K562 (cell line): ENCODE measurements around the gene NCDN. TPM values are rescaled to one million over a fixed set of nuclear protein-coding genes. Genes with fewer than 3 reads are reported as not detected.

Experiments
- ATAC-seq: fragments of 200-7000 bp; cut with Tn5 transposase; 3 replicates; pipeline ENCODE4 v1.9.1; 2020; ENCODE audit warnings: moderate library complexity
- BruUV-seq: library from RNA; stranded (reverse); fragments of 400-500 nt; replicated peaks from 2 replicates; lab custom pipeline; 2021; lab: Mats Ljungman, UMichigan
- CTCF ChIA-PET: fragments of 300-600 bp; formaldehyde crosslinking; extraction: SDS; loops from one replicate; lab custom pipeline; 2021; ENCODE audit warnings: low intra/inter-chr PET ratio; lab: Yijun Ruan, JAX
- POLR2A ChIA-PET: fragments of 300-600, 350-650 bp; sonication (Branson Sonifier 250); formaldehyde crosslinking; extraction: SDS; loops from one replicate; lab custom pipeline; 2021; ENCODE audit warnings: antibody characterized with exemption, inconsistent platforms; lab: Yijun Ruan, JAX
- DNase-seq, 4 experiments: peaks; one replicate each; pipeline versions ENCODE4 v3.0.0 to v3.0.0-alpha.2; 2011 to 2018; ENCODE audit warnings: low spot score in 3 of 4, mixed read lengths in 3 of 4; ENCODE audit errors: extremely low read depth in 1 of 4
- FAIRE-seq: peaks from 2 replicates; lab custom pipeline; 2011; peaks lifted over from hg19 to GRCh38; lab: Jason Lieb, UNC
- H2AFZ ChIP-seq: 2 replicates; pipeline ENCODE4 v1.6.0; 2011; ENCODE audit warnings: low read depth, low read length, control low read depth, inconsistent platforms
- H3K27ac ChIP-seq: fragments of 200-600 bp; 3 replicates; pipeline ENCODE4 v1.8.0; 2011; ENCODE audit warnings: low read depth, mild to moderate bottlenecking, control low read depth, inconsistent platforms, low read length, moderate library complexity, mixed read lengths; ENCODE audit errors: extremely low read depth
- H3K27me3 ChIP-seq, 2 experiments: fragments of 300-600 bp in 1 of 2; 2 replicates in 1 of 2; 3 replicates in 1 of 2; pipeline versions ENCODE4 v1.6.0 to v1.8.0; 2011; ENCODE audit warnings: inconsistent platforms in 2 of 2, low read length in 2 of 2, mild to moderate bottlenecking in 1 of 2, mixed read lengths in 1 of 2, moderate library complexity in 1 of 2; ENCODE audit not compliant: control insufficient read depth in 2 of 2, insufficient read depth in 2 of 2
- H3K36me3 ChIP-seq: fragments of 300-600 bp; 3 replicates; pipeline ENCODE4 v1.8.0; 2011; ENCODE audit warnings: mild to moderate bottlenecking, low read length, inconsistent platforms; ENCODE audit not compliant: control insufficient read depth, insufficient read depth
- H3K4me1 ChIP-seq, 2 experiments: fragments of 200-600 bp in 1 of 2; replicated peaks in 1 of 2; 2 replicates in 1 of 2; 3 replicates in 1 of 2; pipeline versions ENCODE4 v1.5.1 to v1.8.0; 2011; ENCODE audit warnings: inconsistent platforms in 2 of 2, low read length in 2 of 2, mild to moderate bottlenecking in 1 of 2, mixed read lengths in 1 of 2, moderate library complexity in 1 of 2; ENCODE audit not compliant: control insufficient read depth in 2 of 2, insufficient read depth in 2 of 2
- H3K4me2 ChIP-seq: 2 replicates; pipeline ENCODE4 v1.6.1; 2011; ENCODE audit warnings: low read length, control low read depth, inconsistent platforms, mixed read lengths; ENCODE audit not compliant: insufficient read depth
- H3K4me3 ChIP-seq: fragments of 200-600 bp; sonication (generic), shearing (Covaris generic); 2 replicates; pipeline ENCODE4 v1.5.1; 2016; ENCODE audit warnings: control low read depth, inconsistent platforms
- H3K79me2 ChIP-seq: fragments of 200-600 bp; 3 replicates; pipeline ENCODE4 v1.8.0; 2011; ENCODE audit warnings: low read length, inconsistent platforms; ENCODE audit not compliant: control insufficient read depth, insufficient read depth
- H3K9ac ChIP-seq, 2 experiments: 2 replicates each; pipeline versions ENCODE4 v1.6.0 to v1.6.1; 2011; ENCODE audit warnings: low read depth in 2 of 2, low read length in 2 of 2, control low read depth in 1 of 2, inconsistent platforms in 1 of 2, mild to moderate bottlenecking in 1 of 2, mixed read lengths in 1 of 2; ENCODE audit not compliant: insufficient read depth in 1 of 2
- H3K9me1 ChIP-seq: one replicate; pipeline ENCODE4 v1.6.0; 2011; ENCODE audit warnings: inconsistent platforms, mild to moderate bottlenecking, low read length, moderate library complexity; ENCODE audit not compliant: control insufficient read depth, insufficient read depth
- H3K9me3 ChIP-seq: replicated peaks from 2 replicates; pipeline ENCODE4 v1.5.1; 2011; ENCODE audit warnings: low read depth, low read length, inconsistent platforms; ENCODE audit not compliant: control insufficient read depth, insufficient read depth
- H4K20me1 ChIP-seq: replicated peaks from 2 replicates; pipeline ENCODE4 v1.6.1; 2011; ENCODE audit warnings: low read length, inconsistent platforms, mixed read lengths; ENCODE audit not compliant: control insufficient read depth, insufficient read depth
- CBX2 ChIP-seq: fragments of 200-600 bp; sonication (generic); IDR thresholded peaks from one replicate; pipeline ENCODE4 v1.6.1; 2012; ENCODE audit warnings: mild to moderate bottlenecking, low read length, inconsistent platforms; ENCODE audit not compliant: insufficient read depth, poor library complexity, severe bottlenecking
- ELK1 ChIP-seq: sonication (generic); formaldehyde crosslinking; IDR thresholded peaks from 2 replicates; pipeline ENCODE4 v1.8.1; 2022; ENCODE audit warnings: missing genetic modification reagents
- HNRNPL ChIP-seq: fragments of 200-400 bp; formaldehyde crosslinking; IDR thresholded peaks from 2 replicates; pipeline ENCODE4 v1.6.1; 2017; ENCODE audit warnings: low read depth, mild to moderate bottlenecking, low read length
- MAZ ChIP-seq, 2 experiments: fragments of 450-650 bp in 1 of 2; sonication (generic) in 1 of 2; formaldehyde crosslinking; IDR thresholded peaks in 1 of 2; conservative IDR thresholded peaks in 1 of 2; 2 replicates each; pipeline versions ENCODE4 v1.4.0 to v1.5.0; 2020; ENCODE audit warnings: mild to moderate bottlenecking in 1 of 2, missing genetic modification reagents in 1 of 2
- MLX ChIP-seq, 2 experiments: fragments of 450-650 bp in 1 of 2; sonication (generic) in 1 of 2; formaldehyde crosslinking; conservative IDR thresholded peaks; 2 replicates each; pipeline versions ENCODE4 v1.4.0 to v1.8.1; 2020 to 2022; ENCODE audit warnings: mild to moderate bottlenecking in 1 of 2, missing genetic modification reagents in 1 of 2
- NR1H2 ChIP-seq: sonication (generic); formaldehyde crosslinking; IDR thresholded peaks from 2 replicates; pipeline ENCODE4 v1.4.0; 2020; ENCODE audit warnings: mild to moderate bottlenecking, missing genetic modification reagents
- NRF1 ChIP-seq, 2 experiments: fragments of 450-650 bp; IDR thresholded peaks in 1 of 2; conservative IDR thresholded peaks in 1 of 2; 2 replicates each; pipeline ENCODE4 v1.6.1; 2014; ENCODE audit warnings: mild to moderate bottlenecking in 2 of 2
- RB1 ChIP-seq: fragments of 450-650 bp; IDR thresholded peaks from 2 replicates; pipeline ENCODE4 v1.6.1; 2017; ENCODE audit warnings: low read depth, mild to moderate bottlenecking
- RBM22 ChIP-seq: fragments of 200-400 bp; formaldehyde crosslinking; IDR thresholded peaks from 2 replicates; pipeline ENCODE4 v1.6.1; 2018; ENCODE audit warnings: low read length, low read depth; ENCODE audit not compliant: poor library complexity, severe bottlenecking
- SAFB ChIP-seq: fragments of 200-400 bp; formaldehyde crosslinking; IDR thresholded peaks from 2 replicates; pipeline ENCODE4 v1.6.1; 2017; ENCODE audit warnings: low read depth, low read length, borderline replicate concordance
- SIN3A ChIP-seq, 2 experiments: fragments of 150-350 bp in 1 of 2; IDR thresholded peaks; 2 replicates each; pipeline ENCODE4 v1.6.1; 2011 to 2016; ENCODE audit warnings: borderline replicate concordance in 2 of 2, low read depth in 2 of 2, low read length in 2 of 2, mild to moderate bottlenecking in 2 of 2, moderate library complexity in 2 of 2; ENCODE audit not compliant: control insufficient read depth in 1 of 2
- SIN3B ChIP-seq: fragments of 450-650 bp; IDR thresholded peaks from 2 replicates; pipeline ENCODE4 v1.6.1; 2017; ENCODE audit warnings: low read depth, mild to moderate bottlenecking, moderate library complexity
- TFE3 ChIP-seq: fragments of 450-650 bp; formaldehyde crosslinking; IDR thresholded peaks from 2 replicates; pipeline ENCODE4 v1.4.0; 2020; ENCODE audit warnings: mild to moderate bottlenecking, mixed read lengths
- XRCC5 ChIP-seq: fragments of 200-400 bp; formaldehyde crosslinking; IDR thresholded peaks from 2 replicates; pipeline ENCODE4 v1.6.1; 2017; ENCODE audit warnings: low read depth, mild to moderate bottlenecking, low read length
- ZBTB1 ChIP-seq: sonication (generic); formaldehyde crosslinking; IDR thresholded peaks from 2 replicates; pipeline ENCODE4 v1.8.1; 2023; ENCODE audit warnings: missing genetic modification reagents, low read depth, mild to moderate bottlenecking, borderline replicate concordance
- ZEB2 ChIP-seq: fragments of 450-650 bp; IDR thresholded peaks from 2 replicates; pipeline ENCODE4 v1.6.1; 2016
- ZFP30 ChIP-seq: fragments of 250-450 bp; sonication (Bioruptor Pico); IDR thresholded peaks from 2 replicates; pipeline ENCODE4 v1.8.0; 2022; ENCODE audit warnings: moderate library complexity, mild to moderate bottlenecking, inconsistent platforms, borderline replicate concordance
- ZNF316 ChIP-seq: fragments of 450-650 bp; IDR thresholded peaks from 2 replicates; pipeline ENCODE4 v1.6.1; 2016
- ZNF766 ChIP-seq: fragments of 200-800 bp; sonication (Bioruptor generic); conservative IDR thresholded peaks from 2 replicates; pipeline ENCODE4 v1.6.1; 2016; ENCODE audit warnings: missing genetic modification characterization, missing compliant biosample characterization
- WGBS: fragments of 100-300 bp; shearing (Covaris generic); methylation state at CpG from one replicate; pipeline ENCODE4 v1.1.6; 2016; ENCODE audit warnings: low coverage, mixed read lengths; ENCODE audit not compliant: insufficient coverage; ENCODE audit errors: missing lambda C conversion rate; 5-methylcytosine and 5-hydroxymethylcytosine counted together
- in situ Hi-C: fragments of 300-500 bp; cut with MboI; formaldehyde crosslinking; loops from 4 replicates; pipeline ENCODE4 v1.15.0; 2018; ENCODE audit warnings: inconsistent platforms, mixed read lengths
- intact Hi-C: fragments of 100-400 bp; cut with micrococcal nuclease; formaldehyde crosslinking; loops from 2 replicates; pipeline ENCODE4 v1.14.2; 2022
- polyA plus RNA-seq, 8 experiments: library from polyadenylated mRNA; depleted of rRNA in 4 of 8; stranded (reverse) in 5 of 8; unstranded in 3 of 8; fragments of >200 nt; fragmentation: Nextera tagmentation in 2 of 8; fragmentation: Illumina TruSeq in 1 of 8; extraction: Ambion mirVana in 2 of 8; extraction: Trizol in 1 of 8; gene quantifications; 2 replicates each; pipeline versions ENCODE4 v1.2.1 to v1.2.3, GENCODE V29; 2011 to 2014; ENCODE audit warnings: inconsistent platforms in 1 of 8, missing spikeins in 1 of 8
- total RNA-seq, 7 experiments: library from RNA; depleted of rRNA in 6 of 7; stranded (reverse); fragments of >200 nt in 6 of 7; fragmentation: Illumina TruSeq in 2 of 7; extraction: Trizol in 2 of 7; gene quantifications; 2 replicates each; pipeline versions ENCODE4 v1.2.1 to v1.2.3, GENCODE V29; 2011 to 2021; ENCODE audit warnings: low replicate concordance in 1 of 7

NCDN gene
- total and polyA plus RNA-seq, 9 of the 15 experiments (the other 6 are each of a cell fraction or from before 2014, with no cell fraction given): 1.9 to 35.1 (median 10.7) TPM

- DNase-seq (peak; percentile 92 to 95 (median 94)), ATAC-seq (peak; percentile 94), FAIRE-seq (no peak)
- Histone ChIP-seq H3K9me3 (no peaks in the 10 kb centered on the region), H3K9me1 (no peaks in the 10 kb centered on the region), H3K36me3 (peaks cover 43% of the 10 kb centered on the region; the same call in 2 of the 3 replicates), H3K4me1 (peaks cover 19 to 36% of the 10 kb centered on the region in 2 experiments), H3K79me2 (peaks cover 44% of the 10 kb centered on the region), H3K4me2 (peak within 1 kb of the TSS; percentile 90), H3K9ac (peak within 1 kb of the TSS; percentile 97 to 99), H2AFZ (peak within 1 kb of the TSS; percentile 99), H3K27me3 (no peaks in the 10 kb centered on the region), H4K20me1 (0 out of 2 replicates have a peak, but pooled peaks cover 4% of the 10 kb centered on the region), H3K4me3 (peak within 1 kb of the TSS; percentile 91), H3K27ac (peak within 1 kb of the TSS; percentile 98)
- intact Hi-C loops: loop anchor here (5.0 kb wide), 2 partner anchors 365 to 700 kb away; partner anchors contain the start of genes SFPQ and SMIM12
- no TSS peak for BruUV-seq
- in situ Hi-C loops: no loop called here
- CTCF ChIA-PET: no interaction called here
- POLR2A ChIA-PET: interaction anchor here (0.6 to 1.5 kb wide), 12 partner anchors 11 to 367 kb away, joined by 3 to 10 read pairs (median 4); partner anchors contain the start of genes C1orf216 and SFPQ
- WGBS: under 1% methylated on average over 28 of the region's 39 CpGs
- TF ChIP-seq ZNF316 (no peak), RBM22 (peak; percentile 19), NRF1 (conservative IDR thresholded peaks at IDR 0.05 in 1 of 2, IDR thresholded peaks at IDR 0.05 in 1 of 2) (peak; percentile 71 to 72), HNRNPL (peak; percentile 25; the same call in 1 of the 2 replicates), XRCC5 (no peak; the same call in 1 of the 2 replicates), RB1 (peak; percentile 18), MLX (CRISPR knock-in tag; conservative IDR thresholded peaks at IDR 0.05) (no peak), ZNF766 (CRISPR knock-in tag) (peak; percentile 15; the same call in 1 of the 2 replicates), ZBTB1 (CRISPR knock-in tag) (no peak; the same call in 1 of the 2 replicates), NR1H2 (CRISPR knock-in tag) (no peak), SAFB (no peak), CBX2 (no peak), MAZ (CRISPR knock-in tag; conservative IDR thresholded peaks at IDR 0.05 in 1 of 2, IDR thresholded peaks at IDR 0.05 in 1 of 2) (peak in 1 of 2 experiments; percentile 100; a peak in 2 of 4 replicates), SIN3A (IDR thresholded peaks at IDR 0.05; ENCODE audit: borderline replicate concordance in 2 of 2, control insufficient read depth in 1 of 2, low read depth in 2 of 2, low read length in 2 of 2) (peak in 1 of 2 experiments; percentile 69), SIN3B (peak; percentile 71), ZFP30 (CRISPR knock-in tag) (no peak), ELK1 (CRISPR knock-in tag) (no peak), TFE3 (CRISPR knock-in tag) (no peak), ZEB2 (peak; percentile 86)
Observed at GRCh38 chr1:35557118-35557610, 435 bp upstream of the NCDN start, which contains the start of gene KIAA0319L. Gene KIAA0319L, minus strand, starts transcription at chr1:35557403. Its CDS starts 2,912 bp downstream, at chr1:35554491.
